Measurements from ENCODE around the gene SLC35F1.
A peak's percentile ranks its signal among the peaks of the same experiment; 100 is the strongest.

SLC35F1 gene

DNA sequence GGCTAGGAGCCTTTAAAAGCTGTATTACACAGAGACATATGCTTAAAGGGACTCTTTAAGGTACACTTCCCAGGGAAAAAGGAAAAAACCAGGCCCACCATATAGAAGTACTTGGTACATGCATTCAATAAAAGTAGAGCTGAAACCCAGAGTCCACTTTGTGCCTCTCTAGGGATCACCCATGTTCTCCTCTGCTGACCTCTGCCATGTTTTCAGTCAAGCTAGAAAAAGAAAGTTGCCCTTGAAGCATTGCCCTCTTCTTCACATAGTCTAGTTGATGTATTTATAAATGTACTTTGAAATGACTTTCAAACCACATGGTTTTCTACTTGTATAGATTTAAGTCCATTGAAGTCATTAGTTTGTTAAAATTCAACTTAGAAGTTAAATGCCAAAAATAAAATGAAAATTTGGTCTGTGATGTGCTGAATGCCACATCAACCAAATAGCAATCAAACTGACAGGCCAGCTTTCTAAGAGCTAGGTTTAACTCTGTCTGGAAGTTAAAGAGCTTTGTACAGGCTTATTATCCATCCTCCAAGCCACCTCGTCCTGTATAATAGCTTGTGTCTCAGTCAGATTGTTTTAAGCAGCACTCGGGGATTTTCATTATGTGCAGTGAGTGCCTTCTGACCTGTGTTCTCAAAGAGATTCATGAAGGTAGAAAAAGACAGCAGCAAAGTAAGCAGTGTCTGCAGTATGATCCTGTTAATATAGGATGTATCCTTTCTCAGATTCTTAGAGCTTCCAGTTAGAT is 402.5 kb downstream of the SLC35F1 start:
- Histone ChIP-seq H3K4me2 (ENCODE audit: low read length) (no peak overlapping the region), H3K4me1 (no peaks in the 10 kb centered on the region)

GRCh38 chr6:118313208-118313607 is 406.1 kb downstream of the SLC35F1 start:
- Histone ChIP-seq H3K4me1 (no peaks in the 10 kb centered on the region), H3K4me3 (ENCODE audit: low read depth, low read length) (no peak overlapping the region), H3K4me2 (ENCODE audit: low read length) (no peak overlapping the region), H3K79me2 (no peaks in the 10 kb centered on the region), H3K9me3 (ENCODE audit: control insufficient read depth, low read length) (no peaks in the 10 kb centered on the region), H3K9ac (no peak overlapping the region), H2AFZ (no peak overlapping the region), H3K27me3 (ENCODE audit: control insufficient read depth, insufficient read depth, low read length) (no peaks in the 10 kb centered on the region), H3K27ac (no peak overlapping the region), H3K36me3 (ENCODE audit: control insufficient read depth, insufficient read depth, low read length) (no peaks in the 10 kb centered on the region)
- no peak for TF ChIP-seq CTCF (IDR thresholded peaks at IDR 0.05)

More for the DNA sequence above, 402.5 kb downstream of the SLC35F1 start:
- Histone ChIP-seq H3K9ac (no peak overlapping the region), H2AFZ (no peak overlapping the region), H3K27me3 (ENCODE audit: control insufficient read depth, insufficient read depth, low read length) (no peaks in the 10 kb centered on the region), H3K27ac (no peak overlapping the region), H3K36me3 (ENCODE audit: control insufficient read depth, insufficient read depth, low read length) (no peaks in the 10 kb centered on the region), H3K79me2 (no peaks in the 10 kb centered on the region), H3K4me3 (ENCODE audit: low read depth, low read length) (no peak overlapping the region), H3K9me3 (ENCODE audit: control insufficient read depth, low read length) (no peaks in the 10 kb centered on the region)
- no peak for TF ChIP-seq CTCF (IDR thresholded peaks at IDR 0.05)

DNA sequence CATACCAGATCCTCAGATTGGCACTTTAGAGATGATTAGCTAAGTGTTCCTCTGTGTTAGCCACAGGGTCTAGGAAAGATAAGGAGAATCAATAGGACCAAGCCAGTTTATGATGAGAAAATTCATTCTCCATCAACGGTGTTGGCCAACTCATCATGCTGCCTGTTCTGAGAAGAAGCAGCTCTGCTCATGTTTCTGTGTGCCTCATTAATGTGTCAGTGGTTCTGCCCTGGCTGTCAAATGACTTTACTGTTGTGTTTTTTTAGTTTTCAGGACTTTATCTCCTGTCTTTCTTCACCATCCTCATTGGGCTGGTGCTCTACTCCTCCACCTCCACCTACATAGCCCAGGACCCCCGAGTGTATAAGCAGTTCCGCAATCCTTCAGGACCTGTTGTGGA is 406.7 kb downstream of the SLC35F1 start:
- Histone ChIP-seq H3K4me1 (no peaks in the 10 kb centered on the region), H3K36me3 (ENCODE audit: control insufficient read depth, insufficient read depth, low read length) (no peaks in the 10 kb centered on the region), H3K79me2 (no peaks in the 10 kb centered on the region), H2AFZ (no peak overlapping the region), H3K9ac (no peak overlapping the region), H3K9me3 (ENCODE audit: control insufficient read depth, low read length) (no peaks in the 10 kb centered on the region), H3K27me3 (ENCODE audit: control insufficient read depth, insufficient read depth, low read length) (no peaks in the 10 kb centered on the region), H3K4me2 (ENCODE audit: low read length) (no peak overlapping the region), H3K4me3 (ENCODE audit: low read depth, low read length) (no peak overlapping the region), H3K27ac (no peak overlapping the region)
- no peak for TF ChIP-seq CTCF (IDR thresholded peaks at IDR 0.05)

- peak overlapping the region; percentile 51 for H3K27ac ChIP-seq
- H3K4me3 ChIP-seq (ENCODE audit: low read depth, low read length): no peak overlapping the region
- no peak for TF ChIP-seq CTCF (IDR thresholded peaks at IDR 0.05)
Observed at GRCh38 chr6:118316796-118317384, 409.8 kb downstream of the SLC35F1 start.

More at GRCh38 chr6:118316796-118317384, 409.8 kb downstream of the SLC35F1 start:
- Histone ChIP-seq H3K79me2 (no peaks in the 10 kb centered on the region), H3K9me3 (ENCODE audit: control insufficient read depth, low read length) (no peaks in the 10 kb centered on the region), H3K36me3 (ENCODE audit: control insufficient read depth, insufficient read depth, low read length) (no peaks in the 10 kb centered on the region), H2AFZ (no peak overlapping the region), H3K4me2 (ENCODE audit: low read length) (no peak overlapping the region), H3K4me1 (no peaks in the 10 kb centered on the region), H3K27me3 (ENCODE audit: control insufficient read depth, insufficient read depth, low read length) (no peaks in the 10 kb centered on the region), H3K9ac (no peak overlapping the region)
